ENCODE results near the gene RNU6-9. TPM values are rescaled to one million over a fixed set of nuclear protein-coding genes. Genes with fewer than 3 reads are reported as not detected.
"Not testable (repeated sequence)": the region's sequence is repeated elsewhere in the genome, so short reads cannot be mapped to it uniquely, and the experiment has no call there.

Gene RNU6-9
- total and polyA plus RNA-seq, 7 donors = not detected

- H3K27ac ChIP-seq = peak within 1 kb of the TSS; percentile 77 to 83 (median 79)
- intact Hi-C loops (cut with DNase I) = loop anchor here (5.0 kb wide), 1 partner anchor 55 kb away; the partner anchor contains the start of gene PTBP1
- peaks cover 15 to 64% (median 32%) of the 10 kb centered on the region in 3 donors for H3K27me3 ChIP-seq
- H3K4me3 ChIP-seq = peak within 1 kb of the TSS in 3 of 4 donors; percentile 3 to 16 (median 7)
- H3K9me3 ChIP-seq = no peaks in the 10 kb centered on the region
- H3K36me3 ChIP-seq = no peaks in the 10 kb centered on the region
- 55 to 65% methylated on average over 55 of the region's 55 CpGs for WGBS, 2 donors
- TF ChIP-seq CTCF (IDR thresholded peaks at IDR 0.05) (no peak), POLR2A (IDR thresholded peaks at IDR 0.05) (no peak), EP300 (IDR thresholded peaks at IDR 0.05) (no peak), POLR2AphosphoS5 (IDR thresholded peaks at IDR 0.05) (no peak)
- H3K4me1 ChIP-seq = peaks cover 0 to 42% (median 32%) of the 10 kb centered on the region in 4 donors
- DNase-seq = no peak
Observed at GRCh38 chr19:852136-853013, 40.9 kb upstream of the RNU6-9 start, which contains the start of gene ELANE. TSS of gene ELANE (plus strand) at chr19:852303. CDS start at chr19:852329, 26 bp downstream.

- peaks cover 0 to 35% (median 25%) of the 10 kb centered on the region in 4 donors for H3K4me1 ChIP-seq
- TF ChIP-seq POLR2AphosphoS5 (IDR thresholded peaks at IDR 0.05) (no peak), CTCF (IDR thresholded peaks at IDR 0.05) (no peak), EP300 (IDR thresholded peaks at IDR 0.05) (no peak), POLR2A (IDR thresholded peaks at IDR 0.05) (no peak)
- H3K36me3 ChIP-seq = no peaks in the 10 kb centered on the region
- H3K4me3 ChIP-seq = peak overlapping the region in 2 of 4 donors; percentile 7 to 12
- no peak overlapping the region for H3K27ac ChIP-seq
- DNase-seq = no peak
- peaks cover 15 to 61% (median 29%) of the 10 kb centered on the region in 3 donors for H3K27me3 ChIP-seq
- 29 to 33% methylated on average over 67 of the region's 67 CpGs for WGBS, 2 donors
- intact Hi-C loops (cut with DNase I) = loop anchor here (5.0 kb wide), 1 partner anchor 56 kb away; the partner anchor contains the start of gene PTBP1
- H3K9me3 ChIP-seq = no peaks in the 10 kb centered on the region
Observed at GRCh38 chr19:853014-853585, 40.2 kb upstream of the RNU6-9 start.

- peaks cover 20 to 61% (median 30%) of the 10 kb centered on the region in 3 donors for H3K27me3 ChIP-seq
- WGBS, 2 donors = 70 to 80% methylated on average over 12 of the region's 17 CpGs
Observed at GRCh38 chr19:853614-854220, 39.6 kb upstream of the RNU6-9 start.

DNA sequence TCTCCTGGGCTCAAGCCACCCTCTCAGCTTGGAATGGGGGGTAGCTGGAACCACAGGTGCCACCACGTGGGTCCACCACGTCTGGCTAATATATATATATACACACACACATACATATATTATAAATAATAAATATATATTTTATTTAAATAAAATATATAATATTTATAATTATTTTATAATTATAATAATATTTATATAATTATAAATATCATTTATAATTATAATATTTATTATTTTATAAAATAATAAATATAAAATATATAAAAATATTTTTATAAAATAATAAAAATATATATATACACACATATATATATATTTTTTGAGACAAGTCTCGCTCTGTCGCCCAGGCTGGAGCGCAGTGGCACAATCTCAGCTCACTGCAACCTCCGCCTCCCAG is 38.7 kb upstream of the RNU6-9 start:
- 70 to 74% methylated on average over 6 of the region's 6 CpGs for WGBS, 2 donors
- no peaks in the 10 kb centered on the region for H3K9me3 ChIP-seq
- intact Hi-C loops (cut with DNase I) = loop anchor here (5.0 kb wide), 1 partner anchor 57 kb away; the partner anchor contains the start of gene PTBP1
- H3K27me3 ChIP-seq = peaks cover 25 to 69% (median 38%) of the 10 kb centered on the region in 3 donors
- no peaks in the 10 kb centered on the region for H3K36me3 ChIP-seq
- TF ChIP-seq POLR2AphosphoS5 (IDR thresholded peaks at IDR 0.05) (no peak), CTCF (IDR thresholded peaks at IDR 0.05) (no peak), POLR2A (IDR thresholded peaks at IDR 0.05) (no peak), EP300 (IDR thresholded peaks at IDR 0.05) (no peak)
- DNase-seq = no peak
- H3K4me1 ChIP-seq = peaks cover 0 to 27% (median 22%) of the 10 kb centered on the region in 4 donors
- H3K4me3 ChIP-seq = no peak overlapping the region
- no peak overlapping the region for H3K27ac ChIP-seq

More at GRCh38 chr19:853614-854220, 39.6 kb upstream of the RNU6-9 start:
- intact Hi-C loops (cut with DNase I) = loop anchor here (5.0 kb wide), 1 partner anchor 56 kb away; the partner anchor contains the start of gene PTBP1
- not testable (repeated sequence) for H3K4me3 ChIP-seq, H3K9me3 ChIP-seq, DNase-seq, H3K36me3 ChIP-seq, H3K27ac ChIP-seq
- peaks cover 0 to 29% (median 21%) of the 10 kb centered on the region in 4 donors for H3K4me1 ChIP-seq
